HG02798 (cell line): ENCODE measurements around the gene DHRS2.
"Not testable (repeated sequence)": the region's sequence is repeated elsewhere in the genome, so short reads cannot be mapped to it uniquely, and the experiment has no call there.

Experiments
- ATAC-seq: cut with Tn5 transposase; IDR thresholded peaks from one replicate; pipeline ENCODE4 v1.9.1; 2021; ENCODE audit warnings: mild to moderate bottlenecking; ENCODE audit not compliant: unreplicated experiment, poor library complexity

Gene DHRS2

GRCh38 chr14:23675337-23675736, 39.2 kb downstream of the DHRS2 start:
- no peak for ATAC-seq

GRCh38 chr14:23675906-23676305, 39.7 kb downstream of the DHRS2 start:
- no peak for ATAC-seq

- ATAC-seq, result no peak
These were observed 45.2 kb downstream of the DHRS2 start for GRCh38 chr14:23681337-23681736.

- ATAC-seq, result not testable (repeated sequence)
These were observed 53.7 kb downstream of the DHRS2 start for GRCh38 chr14:23689709-23690514.

GRCh38 chr14:23692416-23692815, 56.3 kb downstream of the DHRS2 start:
- ATAC-seq, result no peak

- ATAC-seq, result no peak
These were observed 57.1 kb downstream of the DHRS2 start for GRCh38 chr14:23693252-23693775.

- no peak for ATAC-seq
These were observed 58.2 kb downstream of the DHRS2 start for GRCh38 chr14:23694085-23694948.
